Measurements from ENCODE around the gene EIPR1.
A peak's percentile ranks its signal among the peaks of the same experiment; 100 is the strongest.

EIPR1 gene

DNA sequence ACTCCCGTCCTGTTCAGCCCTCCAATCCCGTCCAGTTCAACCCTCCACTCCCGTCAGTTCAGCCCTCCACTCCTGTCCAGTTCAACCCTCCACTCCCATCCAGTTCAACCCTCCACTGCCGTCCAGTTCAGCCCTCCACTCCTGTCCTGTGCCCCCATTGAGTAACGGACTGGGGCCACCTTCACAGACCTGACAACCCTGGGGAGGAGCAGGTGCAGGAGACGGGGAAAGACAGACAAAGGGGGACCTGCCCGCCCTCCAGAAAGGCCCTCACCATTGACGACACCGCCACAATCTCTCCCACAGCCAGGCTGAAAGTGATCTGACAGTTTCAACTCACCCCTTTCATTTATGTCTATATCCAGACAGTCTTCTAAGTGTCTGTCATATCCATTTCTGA, 72.2 kb downstream of the EIPR1 start:
- Histone ChIP-seq H3K9me3 (ENCODE audit: control insufficient read depth, insufficient read depth, low read length) (no peaks in the 10 kb centered on the region), H3K27ac (ENCODE audit: low read length) (no peak overlapping the region), H3K36me3 (ENCODE audit: control insufficient read depth, insufficient read depth, low read length) (no peaks in the 10 kb centered on the region), H3K4me1 (ENCODE audit: control insufficient read depth, insufficient read depth, low read length) (peaks cover 6% of the 10 kb centered on the region), H3K4me3 (ENCODE audit: low read length) (no peak overlapping the region), H3K27me3 (ENCODE audit: control insufficient read depth, insufficient read depth, low read length) (no peaks in the 10 kb centered on the region)
- DNase-seq (ENCODE audit: low read depth, low spot score) = no peak
- WGBS (ENCODE audit: insufficient coverage, insufficient read length) = no CpG with 5 or more reads among the region's 9 CpGs

DNA sequence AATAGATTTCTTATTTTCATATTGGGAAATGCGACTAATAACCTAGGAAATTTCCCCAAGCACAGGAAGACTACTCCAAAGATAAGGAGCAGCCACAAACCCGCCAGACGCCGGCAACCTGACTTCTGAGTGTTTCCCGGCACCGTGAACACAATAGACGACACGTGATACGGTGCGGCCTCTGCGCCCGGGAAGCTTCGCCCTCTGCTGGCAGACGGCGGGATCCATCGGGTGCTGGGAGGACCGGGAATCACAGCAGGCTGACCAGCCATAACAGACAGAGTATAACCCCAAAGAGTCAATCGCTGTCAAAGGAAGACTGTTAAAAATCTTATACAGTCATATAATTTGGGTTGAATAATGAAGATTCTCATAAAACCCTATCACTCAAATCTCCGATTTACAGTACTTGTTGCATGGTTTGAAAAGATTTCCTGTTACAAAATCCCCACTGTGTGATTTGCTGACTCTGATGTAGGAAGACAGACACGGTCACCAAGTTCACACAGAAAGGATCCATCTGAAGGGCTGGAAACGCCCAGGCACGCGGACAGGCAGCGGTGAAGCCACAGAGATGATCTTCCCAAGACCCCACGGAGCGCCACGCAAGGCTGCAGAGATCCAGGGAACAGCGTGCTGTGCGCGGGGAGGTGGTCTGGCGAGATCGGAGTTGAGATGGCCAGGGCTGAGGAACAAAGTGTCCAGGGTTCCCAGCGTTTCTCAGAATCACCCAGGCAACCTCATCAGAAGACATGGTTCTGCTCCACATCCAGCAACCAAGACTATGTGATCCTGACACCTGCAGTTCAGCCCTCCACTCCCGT, 73.8 kb downstream of the EIPR1 start:
- Histone ChIP-seq H3K27ac (ENCODE audit: low read length) (no peak overlapping the region), H3K9me3 (ENCODE audit: control insufficient read depth, insufficient read depth, low read length) (no peaks in the 10 kb centered on the region), H3K36me3 (ENCODE audit: control insufficient read depth, insufficient read depth, low read length) (no peaks in the 10 kb centered on the region), H3K4me1 (ENCODE audit: control insufficient read depth, insufficient read depth, low read length) (peaks cover 7% of the 10 kb centered on the region), H3K4me3 (ENCODE audit: low read length) (no peak overlapping the region), H3K27me3 (ENCODE audit: control insufficient read depth, insufficient read depth, low read length) (no peaks in the 10 kb centered on the region)
- no CpG with 5 or more reads among the region's 34 CpGs for WGBS (ENCODE audit: insufficient coverage, insufficient read length)
- peak; percentile 54 for DNase-seq (ENCODE audit: low read depth, low spot score)

DNA sequence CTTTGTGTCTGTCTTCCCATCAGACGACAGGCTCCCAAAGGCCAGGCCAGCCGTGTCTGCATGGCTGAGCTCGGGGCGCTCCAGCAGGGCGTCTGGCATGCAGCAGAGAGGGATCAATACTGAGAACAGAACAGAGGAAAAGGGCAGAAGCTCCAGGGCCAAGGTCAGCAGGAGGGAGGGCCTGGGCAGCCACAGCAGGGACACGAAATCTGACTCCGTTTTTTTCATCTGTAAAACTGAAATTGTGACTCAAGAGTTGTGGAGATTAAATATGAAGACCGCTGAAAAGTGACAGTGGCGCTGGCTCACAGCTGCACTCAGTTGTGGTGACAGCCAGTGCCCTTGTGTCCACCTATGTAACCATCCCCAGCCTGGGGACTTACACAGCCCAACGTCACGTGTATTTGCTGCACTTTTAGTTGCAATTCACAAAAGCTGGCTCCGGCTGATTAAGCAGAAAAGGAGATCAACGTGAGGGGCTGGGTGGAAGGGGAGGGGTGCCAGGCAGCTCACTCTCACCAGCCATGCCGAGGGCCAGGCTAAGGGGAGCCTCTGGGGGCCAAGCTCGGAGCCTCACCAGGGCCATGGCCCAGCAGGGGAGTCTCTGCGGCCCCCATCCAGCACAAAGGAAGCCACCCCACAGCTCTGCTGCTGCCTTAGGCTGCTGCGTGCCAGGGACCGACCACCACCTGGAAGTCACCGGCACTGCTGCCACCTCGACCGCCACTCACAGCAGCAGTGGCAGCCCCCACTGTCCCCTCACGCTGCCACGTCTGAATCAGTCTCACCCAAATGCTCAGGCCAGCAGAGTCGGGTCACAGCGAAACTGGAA, 74.7 kb downstream of the EIPR1 start:
- Histone ChIP-seq H3K27ac (ENCODE audit: low read length) (no peak overlapping the region), H3K9me3 (ENCODE audit: control insufficient read depth, insufficient read depth, low read length) (no peaks in the 10 kb centered on the region), H3K4me1 (ENCODE audit: control insufficient read depth, insufficient read depth, low read length) (peaks cover 7% of the 10 kb centered on the region), H3K27me3 (ENCODE audit: control insufficient read depth, insufficient read depth, low read length) (no peaks in the 10 kb centered on the region), H3K36me3 (ENCODE audit: control insufficient read depth, insufficient read depth, low read length) (no peaks in the 10 kb centered on the region), H3K4me3 (ENCODE audit: low read length) (no peak overlapping the region)
- no CpG with 5 or more reads among the region's 25 CpGs for WGBS (ENCODE audit: insufficient coverage, insufficient read length)
- DNase-seq (ENCODE audit: low read depth, low spot score) = no peak

DNA sequence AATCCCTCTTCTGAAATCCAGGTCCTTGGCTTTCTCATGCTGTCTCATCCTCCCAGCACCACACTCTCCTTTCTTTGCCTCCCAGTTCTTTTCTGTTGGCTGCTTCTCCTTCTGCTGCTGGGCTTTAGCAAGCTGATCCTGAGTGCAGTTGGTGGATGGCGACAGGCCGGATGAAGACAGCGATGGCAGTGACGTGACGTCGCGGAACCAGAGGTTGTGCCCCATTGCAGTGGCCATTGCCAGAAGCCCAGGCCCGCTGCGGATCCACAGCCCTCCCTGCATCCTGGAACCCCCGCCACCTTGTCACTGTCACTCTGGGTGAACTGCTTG, 75.2 kb downstream of the EIPR1 start:
- Histone ChIP-seq H3K9me3 (ENCODE audit: control insufficient read depth, insufficient read depth, low read length) (no peaks in the 10 kb centered on the region), H3K4me3 (ENCODE audit: low read length) (no peak overlapping the region), H3K27me3 (ENCODE audit: control insufficient read depth, insufficient read depth, low read length) (no peaks in the 10 kb centered on the region), H3K4me1 (ENCODE audit: control insufficient read depth, insufficient read depth, low read length) (peaks cover 7% of the 10 kb centered on the region), H3K36me3 (ENCODE audit: control insufficient read depth, insufficient read depth, low read length) (no peaks in the 10 kb centered on the region), H3K27ac (ENCODE audit: low read length) (no peak overlapping the region)
- whole genome bisulfite sequencing (ENCODE audit: insufficient coverage, insufficient read length) = no CpG with 5 or more reads among the region's 10 CpGs
- no peak for DNase-seq (ENCODE audit: low read depth, low spot score)

DNA sequence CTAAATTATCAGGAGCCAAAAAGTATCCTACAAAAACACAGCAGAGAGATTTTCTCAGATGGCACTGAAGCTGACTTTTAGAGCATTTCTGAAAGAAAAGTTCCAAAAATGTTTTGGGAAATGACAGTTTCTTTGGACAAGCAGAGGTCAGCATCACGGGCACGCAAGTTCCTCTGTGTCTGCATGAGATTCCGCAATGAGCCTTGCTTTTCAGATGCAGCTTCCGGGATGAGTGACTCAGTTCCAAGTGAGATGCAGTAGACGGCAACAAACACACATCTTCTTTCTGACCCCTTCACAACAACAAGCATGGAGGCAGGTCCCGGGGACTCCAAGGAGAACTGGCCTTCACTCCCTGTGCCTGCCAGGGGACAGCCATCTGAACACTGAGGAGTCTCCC, 76.6 kb downstream of the EIPR1 start:
- no CpG with 5 or more reads among the region's 6 CpGs for WGBS (ENCODE audit: insufficient coverage, insufficient read length)
- no peak overlapping the region for H3K4me3 ChIP-seq (ENCODE audit: low read length)
- no peaks in the 10 kb centered on the region for H3K27me3 ChIP-seq (ENCODE audit: control insufficient read depth, insufficient read depth, low read length)
- no peak for DNase-seq (ENCODE audit: low read depth, low spot score)
- H3K36me3 ChIP-seq (ENCODE audit: control insufficient read depth, insufficient read depth, low read length) = no peaks in the 10 kb centered on the region
- peaks cover 7% of the 10 kb centered on the region for H3K4me1 ChIP-seq (ENCODE audit: control insufficient read depth, insufficient read depth, low read length)
- H3K9me3 ChIP-seq (ENCODE audit: control insufficient read depth, insufficient read depth, low read length) = no peaks in the 10 kb centered on the region
- H3K27ac ChIP-seq (ENCODE audit: low read length) = no peak overlapping the region

DNA sequence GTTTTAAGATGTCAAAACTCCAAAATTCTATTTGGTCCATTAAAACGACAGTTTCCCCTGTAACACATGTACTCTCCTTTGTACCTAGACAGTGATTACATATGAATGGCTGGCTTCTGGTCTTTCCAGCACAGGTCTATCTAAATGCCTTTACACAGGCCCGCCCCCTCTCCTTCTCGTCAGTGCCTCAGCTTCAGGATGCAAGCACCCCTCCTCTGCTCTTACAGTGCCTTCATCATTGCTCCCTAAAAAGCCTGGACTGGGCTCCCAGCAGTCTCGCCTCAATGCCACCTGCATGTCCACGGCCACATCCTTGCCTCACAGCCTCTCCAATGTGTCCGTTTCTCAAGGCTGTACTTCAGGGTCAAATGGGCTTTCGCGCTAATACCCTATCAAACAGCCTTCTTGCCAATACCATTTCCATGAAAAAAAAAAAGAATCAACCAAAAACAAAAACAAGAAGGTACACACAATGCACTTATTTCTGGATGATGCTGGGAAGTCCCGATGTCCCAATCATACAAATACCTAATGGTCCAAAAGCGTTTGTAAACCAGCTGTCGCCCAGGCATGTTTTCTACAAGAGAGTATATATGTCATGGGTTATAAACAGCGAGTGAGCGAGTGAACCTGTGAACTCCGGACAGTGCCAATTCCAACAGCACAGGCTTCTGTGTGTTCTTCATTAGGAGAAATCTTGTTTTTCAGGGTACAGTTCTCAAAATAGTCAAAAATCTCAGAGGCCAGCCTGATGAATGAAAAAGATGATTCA, 77.2 kb downstream of the EIPR1 start:
- Histone ChIP-seq H3K4me1 (ENCODE audit: control insufficient read depth, insufficient read depth, low read length) (peaks cover 7% of the 10 kb centered on the region), H3K27me3 (ENCODE audit: control insufficient read depth, insufficient read depth, low read length) (no peaks in the 10 kb centered on the region), H3K36me3 (ENCODE audit: control insufficient read depth, insufficient read depth, low read length) (no peaks in the 10 kb centered on the region), H3K27ac (ENCODE audit: low read length) (no peak overlapping the region), H3K4me3 (ENCODE audit: low read length) (no peak overlapping the region), H3K9me3 (ENCODE audit: control insufficient read depth, insufficient read depth, low read length) (no peaks in the 10 kb centered on the region)
- no peak for DNase-seq (ENCODE audit: low read depth, low spot score)
- WGBS (ENCODE audit: insufficient coverage, insufficient read length) = no CpG with 5 or more reads among the region's 14 CpGs

DNA sequence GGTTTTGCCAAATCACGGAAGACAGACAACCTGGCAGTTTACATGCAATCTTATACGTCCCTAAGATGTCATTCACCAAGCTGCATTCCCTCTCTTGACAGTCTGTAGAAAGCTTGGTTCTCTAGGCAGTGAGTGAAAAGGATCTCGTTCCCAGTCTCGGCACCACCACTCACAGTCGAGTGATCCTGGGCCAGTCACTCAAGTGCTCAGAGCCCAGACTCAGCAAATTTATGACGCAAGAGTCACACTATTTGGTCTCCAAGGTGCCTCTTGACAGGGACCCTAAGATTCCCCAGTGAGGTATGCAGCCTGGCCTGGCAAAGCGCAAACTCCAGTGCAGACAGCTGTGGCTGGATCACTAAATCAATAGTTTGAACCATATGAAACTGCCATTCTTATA, 77.9 kb downstream of the EIPR1 start:
- no peaks in the 10 kb centered on the region for H3K36me3 ChIP-seq (ENCODE audit: control insufficient read depth, insufficient read depth, low read length)
- DNase-seq (ENCODE audit: low read depth, low spot score) = no peak
- no CpG with 5 or more reads among the region's 7 CpGs for WGBS (ENCODE audit: insufficient coverage, insufficient read length)
- no peak overlapping the region for H3K4me3 ChIP-seq (ENCODE audit: low read length)
- no peaks in the 10 kb centered on the region for H3K9me3 ChIP-seq (ENCODE audit: control insufficient read depth, insufficient read depth, low read length)
- H3K4me1 ChIP-seq (ENCODE audit: control insufficient read depth, insufficient read depth, low read length) = peaks cover 7% of the 10 kb centered on the region
- H3K27me3 ChIP-seq (ENCODE audit: control insufficient read depth, insufficient read depth, low read length) = no peaks in the 10 kb centered on the region
- H3K27ac ChIP-seq (ENCODE audit: low read length) = no peak overlapping the region

DNA sequence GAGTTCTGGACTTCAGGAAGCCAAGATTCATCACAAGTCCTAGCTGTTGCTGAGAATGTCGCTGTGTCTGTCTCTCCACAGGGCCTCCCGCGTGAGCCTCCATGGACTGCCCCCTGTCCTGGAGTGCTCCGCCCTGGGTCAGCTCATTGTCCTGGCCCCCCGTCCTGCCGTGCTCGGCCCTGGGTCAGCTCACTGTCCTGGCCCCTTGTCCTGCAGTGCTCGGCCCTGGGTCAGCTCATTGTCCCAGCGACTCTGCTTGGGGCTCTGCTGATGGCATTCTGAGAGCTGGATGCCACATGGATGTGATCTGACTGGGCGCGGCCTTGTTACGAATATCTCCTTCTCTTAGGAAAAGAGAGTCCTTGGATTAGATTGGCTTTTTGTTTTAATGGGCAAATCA, 78.5 kb downstream of the EIPR1 start:
- H3K4me3 ChIP-seq (ENCODE audit: low read length) = no peak overlapping the region
- no peaks in the 10 kb centered on the region for H3K27me3 ChIP-seq (ENCODE audit: control insufficient read depth, insufficient read depth, low read length)
- H3K9me3 ChIP-seq (ENCODE audit: control insufficient read depth, insufficient read depth, low read length) = no peaks in the 10 kb centered on the region
- peaks cover 7% of the 10 kb centered on the region for H3K4me1 ChIP-seq (ENCODE audit: control insufficient read depth, insufficient read depth, low read length)
- H3K27ac ChIP-seq (ENCODE audit: low read length) = no peak overlapping the region
- H3K36me3 ChIP-seq (ENCODE audit: control insufficient read depth, insufficient read depth, low read length) = no peaks in the 10 kb centered on the region
- no CpG with 5 or more reads among the region's 12 CpGs for WGBS (ENCODE audit: insufficient coverage, insufficient read length)
- DNase-seq (ENCODE audit: low read depth, low spot score) = no peak

DNA sequence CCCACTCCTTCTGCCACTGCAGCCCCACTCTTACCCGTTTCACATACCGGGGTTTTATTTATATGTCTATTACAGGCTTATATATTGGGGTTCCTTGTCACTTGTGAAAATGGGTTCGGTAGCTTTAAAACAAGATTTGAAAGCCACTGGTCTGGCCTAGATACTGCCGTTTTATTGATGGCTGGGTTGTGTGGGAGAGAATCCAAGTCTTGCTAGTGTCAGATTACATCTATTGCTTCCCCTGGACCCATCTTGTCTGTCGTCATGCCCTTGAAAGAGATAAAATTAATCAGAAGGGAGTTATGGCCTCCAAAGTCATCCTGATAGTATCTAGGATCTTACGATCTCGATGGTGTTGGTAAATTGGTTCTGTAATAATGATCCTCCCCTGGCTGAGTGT, 79.4 kb downstream of the EIPR1 start:
- no peaks in the 10 kb centered on the region for H3K27me3 ChIP-seq (ENCODE audit: control insufficient read depth, insufficient read depth, low read length)
- H3K4me1 ChIP-seq (ENCODE audit: control insufficient read depth, insufficient read depth, low read length) = peaks cover 6% of the 10 kb centered on the region
- no CpG with 5 or more reads among the region's 7 CpGs for WGBS (ENCODE audit: insufficient coverage, insufficient read length)
- no peak overlapping the region for H3K27ac ChIP-seq (ENCODE audit: low read length)
- H3K36me3 ChIP-seq (ENCODE audit: control insufficient read depth, insufficient read depth, low read length) = no peaks in the 10 kb centered on the region
- H3K9me3 ChIP-seq (ENCODE audit: control insufficient read depth, insufficient read depth, low read length) = no peaks in the 10 kb centered on the region
- no peak overlapping the region for H3K4me3 ChIP-seq (ENCODE audit: low read length)
- no peak for DNase-seq (ENCODE audit: low read depth, low spot score)

DNA sequence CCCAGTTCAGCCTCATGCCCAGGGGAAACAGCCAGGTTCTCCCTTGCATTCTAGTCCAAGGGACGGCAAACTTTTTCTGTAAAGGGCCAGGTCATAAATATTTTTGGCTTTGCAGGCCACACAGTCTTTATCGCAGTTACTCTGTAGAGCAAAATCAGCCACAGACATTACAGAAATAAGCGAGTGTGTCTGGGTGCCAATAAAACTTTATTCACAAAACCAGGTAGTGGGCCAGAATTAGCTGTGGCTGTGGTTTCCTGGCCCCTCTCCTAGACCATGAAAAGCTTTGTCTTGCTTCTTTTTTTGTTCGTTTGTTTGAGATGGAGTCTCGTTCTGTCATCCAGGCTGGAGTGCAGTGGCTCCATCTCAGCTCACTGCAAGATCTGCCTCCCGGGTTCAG, 80.1 kb downstream of the EIPR1 start:
- Histone ChIP-seq H3K27ac (ENCODE audit: low read length) (no peak overlapping the region), H3K4me1 (ENCODE audit: control insufficient read depth, insufficient read depth, low read length) (peaks cover 1% of the 10 kb centered on the region; the same call in 1 of the 2 replicates), H3K4me3 (ENCODE audit: low read length) (no peak overlapping the region), H3K36me3 (ENCODE audit: control insufficient read depth, insufficient read depth, low read length) (no peaks in the 10 kb centered on the region), H3K27me3 (ENCODE audit: control insufficient read depth, insufficient read depth, low read length) (no peaks in the 10 kb centered on the region), H3K9me3 (ENCODE audit: control insufficient read depth, insufficient read depth, low read length) (no peaks in the 10 kb centered on the region)
- DNase-seq (ENCODE audit: low read depth, low spot score) = no peak
- no CpG with 5 or more reads among the region's 6 CpGs for WGBS (ENCODE audit: insufficient coverage, insufficient read length)
